Upper lobe of left lung (tissue), 6 donors: ENCODE measurements around the gene KRT85. TPM values are rescaled to one million over a fixed set of nuclear protein-coding genes. Genes with fewer than 3 reads are reported as not detected.

ENCODE experiments used
- ATAC-seq, 2 donors: fragments of 200-7000 bp; cut with Tn5 transposase; one replicate each; pipeline ENCODE4 v1.9.1; 2022; ENCODE audit warnings: mild to moderate bottlenecking in 2 of 2, moderate library complexity in 2 of 2; ENCODE audit not compliant: low FRiP score in 2 of 2
- DNase-seq, 2 donors: peaks; one replicate each; pipeline ENCODE4 v3.0.0-alpha.2; 2019 to 2020
- H3K27ac ChIP-seq, 4 donors: fragments of 200-600 bp; sonication (generic); one replicate each; pipeline ENCODE4 v1.5.1; 2016 to 2019
- H3K27me3 ChIP-seq, 4 donors: fragments of 200-600 bp; sonication (generic); one replicate each; pipeline ENCODE4 v1.5.1; 2017 to 2019
- H3K36me3 ChIP-seq, 4 donors: fragments of 200-600 bp; sonication (generic); one replicate each; pipeline ENCODE4 v1.5.1; 2016 to 2019
- H3K4me1 ChIP-seq, 4 donors: fragments of 200-600 bp; sonication (generic); one replicate each; pipeline ENCODE4 v1.5.1; 2018 to 2019
- H3K4me3 ChIP-seq, 4 donors: fragments of 200-600 bp; sonication (generic); one replicate each; pipeline ENCODE4 v1.5.1; 2017 to 2019; ENCODE audit warnings: mild to moderate bottlenecking in 2 of 4, moderate library complexity in 1 of 4
- H3K9me3 ChIP-seq, 4 donors: fragments of 200-600 bp; sonication (generic); one replicate each; pipeline ENCODE4 v1.5.1; 2018 to 2019
- CTCF ChIP-seq, 6 experiments: fragments of 450-650 bp in 4 of 6; fragments of 200-600 bp in 2 of 6; sonication (generic) in 2 of 6; IDR thresholded peaks; one replicate each; pipeline ENCODE4 v1.5.1; 2016 to 2019; ENCODE audit warnings: antibody characterized with exemption in 6 of 6
- EP300 ChIP-seq, 4 donors: sonication (generic); formaldehyde crosslinking; IDR thresholded peaks; one replicate each; pipeline ENCODE4 v1.5.1; 2017; ENCODE audit warnings: antibody characterized with exemption in 4 of 4, control low read depth in 2 of 4
- POLR2A ChIP-seq, 4 donors: fragments of 450-650 bp; IDR thresholded peaks; one replicate each; pipeline ENCODE4 v1.5.1; 2016 to 2017; ENCODE audit warnings: antibody characterized with exemption in 4 of 4, mild to moderate bottlenecking in 2 of 4
- POLR2AphosphoS5 ChIP-seq, 2 donors: sonication (generic); formaldehyde crosslinking; IDR thresholded peaks; one replicate each; pipeline ENCODE4 v1.5.1; 2017; ENCODE audit warnings: antibody characterized with exemption in 2 of 2
- WGBS, 2 donors: methylation state at CpG; one replicate each; pipeline ENCODE4 v1.1.5; 2017 to 2018; 5-methylcytosine and 5-hydroxymethylcytosine counted together
- total RNA-seq, 6 donors: library from RNA; depleted of rRNA in 4 of 6; stranded (reverse); fragments of >200 nt in 4 of 6; gene quantifications; one replicate each; pipeline versions ENCODE4 v1.1.0 to v1.2.1, GENCODE V29; 2016 to 2021
- donor health status: DM: no; HTN: no; CAD: no; lungs with moderate emphysema.
- donor health status: DM: no; HTN: yes; CAD: no; lungs with severe emphysema.

Gene KRT85
- total RNA-seq, 6 donors from 2014 or later: not detected

DNA sequence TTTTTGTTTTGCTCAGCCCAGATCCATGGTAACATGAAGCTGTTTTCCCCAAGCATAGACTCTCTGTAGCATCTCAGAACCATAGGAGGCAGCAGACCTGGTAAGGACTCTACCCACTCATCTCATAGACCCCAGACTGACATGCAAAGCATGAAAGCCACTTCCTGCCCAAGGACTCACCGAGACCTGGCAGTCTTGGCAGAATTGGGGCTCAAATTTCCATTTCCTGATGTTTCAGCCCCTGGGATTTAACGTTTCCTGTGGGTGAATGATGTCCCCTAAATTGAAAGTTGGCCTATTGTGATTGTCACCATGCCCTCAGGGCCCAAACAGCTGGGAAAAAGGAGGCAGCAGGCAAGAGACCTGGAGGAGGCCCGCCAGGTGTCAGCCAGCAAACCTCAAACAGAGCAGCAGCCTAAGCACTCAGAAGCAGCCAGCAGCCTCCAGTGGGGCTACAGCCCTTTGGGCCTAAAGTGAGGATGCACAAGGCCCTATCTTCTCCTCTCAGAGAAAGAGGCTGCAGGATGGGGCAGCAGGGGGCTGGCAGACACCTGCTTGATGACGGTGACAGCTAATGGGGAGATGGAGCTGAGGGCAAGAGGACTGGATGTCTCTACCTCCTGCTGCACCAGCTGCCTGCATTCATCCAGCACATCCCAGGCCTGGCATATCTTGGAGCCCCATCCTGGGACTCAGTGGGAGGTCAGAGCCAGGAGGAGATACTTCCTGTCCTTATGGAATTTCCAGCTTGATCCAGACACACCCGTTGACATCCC lies 8.5 kb downstream of the KRT85 start:
- Histone ChIP-seq H3K9me3 (no peaks in the 10 kb centered on the region), H3K27me3 (no peaks in the 10 kb centered on the region), H3K27ac (no peak overlapping the region), H3K4me1 (no peaks in the 10 kb centered on the region), H3K36me3 (no peaks in the 10 kb centered on the region), H3K4me3 (no peak overlapping the region)
- ATAC-seq (no peak), DNase-seq (peak in 1 of 2 donors; percentile 15)
- 66 to 69% methylated on average over 5 of the region's 5 CpGs for WGBS, 2 donors
- TF ChIP-seq CTCF (IDR thresholded peaks at IDR 0.05) (no peak), POLR2A (IDR thresholded peaks at IDR 0.05) (no peak), EP300 (IDR thresholded peaks at IDR 0.05) (no peak), POLR2AphosphoS5 (IDR thresholded peaks at IDR 0.05) (no peak)

DNA sequence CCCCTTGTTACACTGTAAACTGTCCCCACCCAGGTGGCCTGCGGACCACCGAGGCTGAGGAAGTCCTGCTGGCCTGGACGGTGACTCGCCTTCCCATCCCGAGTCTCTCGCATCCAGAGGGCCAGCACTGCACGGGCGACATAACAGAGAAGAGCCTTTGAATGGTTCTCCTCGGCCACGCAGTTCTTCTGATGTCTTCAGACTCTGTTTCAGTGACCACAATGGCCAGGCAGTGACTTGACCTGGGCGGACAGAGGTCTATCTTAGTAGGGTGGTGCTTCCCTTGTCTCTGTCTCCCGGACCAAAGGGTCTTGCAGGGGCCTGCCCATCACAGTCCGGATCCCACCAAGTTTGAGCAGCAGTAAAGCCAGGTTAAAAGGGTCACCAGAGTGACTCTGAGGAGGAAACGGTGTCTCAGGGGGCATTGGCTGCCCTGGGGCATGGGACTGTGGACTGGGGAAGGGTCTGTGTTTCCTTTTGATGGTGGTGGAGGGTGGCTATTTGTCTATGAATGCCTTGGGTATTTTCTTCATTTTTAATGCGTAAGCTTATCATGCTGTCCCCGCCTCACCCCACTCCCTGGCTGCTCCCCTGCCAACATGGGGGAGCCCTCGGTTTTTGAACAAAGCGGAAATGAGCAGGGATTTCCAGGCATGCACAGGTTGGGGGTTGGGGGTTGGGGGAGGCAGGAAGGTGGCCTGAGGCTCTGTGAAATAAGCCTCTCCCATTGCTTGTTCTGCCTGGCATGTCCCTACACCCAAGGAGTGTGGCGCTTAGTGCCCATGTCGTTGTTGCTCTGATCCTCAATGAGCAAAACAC lies 10.3 kb downstream of the KRT85 start:
- ATAC-seq: no peak
- Histone ChIP-seq H3K27me3 (no peaks in the 10 kb centered on the region), H3K9me3 (no peaks in the 10 kb centered on the region), H3K36me3 (no peaks in the 10 kb centered on the region), H3K4me1 (peaks cover 0 to under 1% (median 0%) of the 10 kb centered on the region in 4 donors), H3K4me3 (no peak overlapping the region), H3K27ac (no peak overlapping the region)
- 90 to 92% methylated on average over 20 of the region's 20 CpGs for WGBS, 2 donors
- TF ChIP-seq POLR2AphosphoS5 (IDR thresholded peaks at IDR 0.05) (no peak), CTCF (IDR thresholded peaks at IDR 0.05) (no peak), EP300 (IDR thresholded peaks at IDR 0.05) (no peak), POLR2A (IDR thresholded peaks at IDR 0.05) (no peak)
- peak in 1 of 2 donors; percentile 14 for DNase-seq

GRCh38 chr12:52356031-52356761 lies 11.1 kb downstream of the KRT85 start:
- WGBS, 2 donors: 90 to 94% methylated on average over 44 to 51 of the region's 56 CpGs

DNA sequence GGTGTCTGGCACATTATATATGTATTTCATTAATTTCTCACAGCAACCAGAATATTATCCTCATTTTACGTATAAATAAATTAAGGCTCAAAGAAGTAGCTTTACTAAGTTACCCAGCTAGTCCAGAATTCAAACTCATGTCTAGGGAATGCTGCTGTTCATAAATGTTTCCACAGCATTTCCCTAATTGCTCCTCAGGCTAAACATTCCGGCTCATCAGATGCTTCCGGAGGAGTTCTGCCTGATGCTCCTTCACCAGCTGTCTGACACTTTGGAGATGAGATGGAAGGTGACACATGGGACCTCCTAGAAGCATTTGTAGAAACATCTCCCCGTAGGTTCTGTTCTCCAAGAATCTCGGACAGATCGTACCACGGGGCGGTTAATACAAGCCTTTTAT lies 12.1 kb downstream of the KRT85 start:
- no peaks in the 10 kb centered on the region for H3K27me3 ChIP-seq
- DNase-seq (no peak), ATAC-seq (no peak)
- 91 to 93% methylated on average over 8 of the region's 8 CpGs for WGBS, 2 donors
- H3K9me3 ChIP-seq: no peaks in the 10 kb centered on the region
- no peaks in the 10 kb centered on the region for H3K36me3 ChIP-seq
- TF ChIP-seq EP300 (IDR thresholded peaks at IDR 0.05) (no peak), POLR2AphosphoS5 (IDR thresholded peaks at IDR 0.05) (no peak), POLR2A (IDR thresholded peaks at IDR 0.05) (no peak), CTCF (IDR thresholded peaks at IDR 0.05) (no peak)
- peaks cover 0 to 10% (median 6%) of the 10 kb centered on the region in 4 donors for H3K4me1 ChIP-seq
- H3K4me3 ChIP-seq: no peak overlapping the region
- H3K27ac ChIP-seq: no peak overlapping the region

More at GRCh38 chr12:52356031-52356761, 11.1 kb downstream of the KRT85 start:
- Histone ChIP-seq H3K27me3 (no peaks in the 10 kb centered on the region), H3K36me3 (no peaks in the 10 kb centered on the region), H3K27ac (no peak overlapping the region), H3K4me3 (no peak overlapping the region), H3K4me1 (peaks cover 0 to 8% (median 5%) of the 10 kb centered on the region in 4 donors), H3K9me3 (no peaks in the 10 kb centered on the region)
- ATAC-seq (peak in 1 of 2 donors; percentile 9), DNase-seq (peak; percentile 18 to 85)
- TF ChIP-seq POLR2AphosphoS5 (IDR thresholded peaks at IDR 0.05) (no peak), EP300 (IDR thresholded peaks at IDR 0.05) (no peak), POLR2A (IDR thresholded peaks at IDR 0.05) (no peak), CTCF (IDR thresholded peaks at IDR 0.05) (no peak)
